Heart left ventricle (tissue), 13 donors: ENCODE results near the gene LSS.

Source experiments
- POLR2A ChIP-seq, 2 donors: fragments of 450-650 bp; IDR thresholded peaks; one replicate each; pipeline ENCODE4 v1.6.1; 2017; ENCODE audit warnings: antibody characterized with exemption in 2 of 2, mild to moderate bottlenecking in 2 of 2, moderate library complexity in 2 of 2
- TF ChIP-seq, protein P1 (sequence below), 12 donors: fragments of 200-600 bp; sonication (generic) in 4 of 12; IDR thresholded peaks; one replicate each; pipeline versions ENCODE4 v1.5.0 to v1.8.0; 2018 to 2022; ENCODE audit warnings: antibody characterized with exemption in 12 of 12, mild to moderate bottlenecking in 5 of 12
- donor health status: ischemic (EF 13 %, LVEDD 7.1; RV severe dilation, severe dysfunction).
- donor health status: DM: no; HTN: yes; CAD: no.
- donor health status: DM: no; HTN: no; CAD: no.
- donor health status: ischemic (EF 25% LVEDD 6.9; RV normal size, moderate dysfunction).
- donor health status: ischemic (EF 25% LVEDD 5.7; RV mildly dilated, moderate dysfunction).
- donor health status: ischemic (EF 35%, LVEDD 5.7; RV mildly dilated, moderate dysfunction).
- donor health status: nonischemic (EF 11% LVEDD 7.7; RV severe dilation, severe dysfunction).
- donor health status: DM: yes; HTN: yes; CAD: no.
- donor health status: PGD.
- donor health status: ischemic (EF 29% LVEDD 5.4; RV normal size, mild dysfunction).
- donor health status: nonischemic (EF 23%, LVEDD 6.1; RV moderate dilation, normal function).

DNA sequence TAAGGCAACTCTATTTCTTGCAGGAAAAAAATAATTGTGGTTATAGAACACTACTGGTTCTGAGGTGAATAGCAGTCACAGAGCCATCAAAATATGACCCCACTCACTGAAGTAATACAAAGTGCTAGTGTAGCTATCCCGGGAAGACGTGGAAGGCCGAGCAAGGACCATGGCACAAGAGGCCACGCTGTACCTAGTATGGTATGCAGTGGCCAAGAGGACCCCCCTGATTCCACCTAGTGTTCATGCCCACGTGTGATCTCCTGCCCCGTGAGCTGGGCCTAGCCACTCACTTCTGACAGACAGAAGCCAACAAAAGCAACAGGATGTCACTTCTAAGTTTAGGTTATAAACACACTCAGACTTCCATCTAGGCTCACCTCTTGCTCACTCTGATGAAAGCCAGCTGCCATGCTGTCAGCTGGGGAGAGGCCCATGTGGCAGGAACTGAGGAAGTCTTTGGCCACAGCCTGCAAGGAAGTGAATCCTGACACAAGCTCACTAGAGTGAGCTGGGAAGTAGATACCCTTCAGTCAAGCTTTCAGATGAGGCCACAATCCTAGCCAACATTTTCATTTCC, 21.7 kb upstream of the LSS start:
- TF ChIP-seq, protein P1, sequence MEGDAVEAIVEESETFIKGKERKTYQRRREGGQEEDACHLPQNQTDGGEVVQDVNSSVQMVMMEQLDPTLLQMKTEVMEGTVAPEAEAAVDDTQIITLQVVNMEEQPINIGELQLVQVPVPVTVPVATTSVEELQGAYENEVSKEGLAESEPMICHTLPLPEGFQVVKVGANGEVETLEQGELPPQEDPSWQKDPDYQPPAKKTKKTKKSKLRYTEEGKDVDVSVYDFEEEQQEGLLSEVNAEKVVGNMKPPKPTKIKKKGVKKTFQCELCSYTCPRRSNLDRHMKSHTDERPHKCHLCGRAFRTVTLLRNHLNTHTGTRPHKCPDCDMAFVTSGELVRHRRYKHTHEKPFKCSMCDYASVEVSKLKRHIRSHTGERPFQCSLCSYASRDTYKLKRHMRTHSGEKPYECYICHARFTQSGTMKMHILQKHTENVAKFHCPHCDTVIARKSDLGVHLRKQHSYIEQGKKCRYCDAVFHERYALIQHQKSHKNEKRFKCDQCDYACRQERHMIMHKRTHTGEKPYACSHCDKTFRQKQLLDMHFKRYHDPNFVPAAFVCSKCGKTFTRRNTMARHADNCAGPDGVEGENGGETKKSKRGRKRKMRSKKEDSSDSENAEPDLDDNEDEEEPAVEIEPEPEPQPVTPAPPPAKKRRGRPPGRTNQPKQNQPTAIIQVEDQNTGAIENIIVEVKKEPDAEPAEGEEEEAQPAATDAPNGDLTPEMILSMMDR (IDR thresholded peaks at IDR 0.05) = no peak
- no peak for TF ChIP-seq POLR2A (IDR thresholded peaks at IDR 0.05)
